GM10266 (cell line): Measurements from ENCODE around the gene RCAN3.
"Not testable (repeated sequence)": the region's sequence is repeated elsewhere in the genome, so short reads cannot be mapped to it uniquely, and the experiment has no call there.

Experiments used
- DNase-seq: peaks from one replicate; pipeline ENCODE4 v3.0.0; 2012; ENCODE audit errors: extremely low spot score
- TF ChIP-seq, protein P1 (sequence below): IDR thresholded peaks from 2 replicates; pipeline ENCODE4 v1.5.1; 2012; ENCODE audit warnings: mild to moderate bottlenecking, low read depth; ENCODE audit not compliant: control insufficient read depth, insufficient read depth; ENCODE audit errors: missing control alignments

The RCAN3 gene

DNA sequence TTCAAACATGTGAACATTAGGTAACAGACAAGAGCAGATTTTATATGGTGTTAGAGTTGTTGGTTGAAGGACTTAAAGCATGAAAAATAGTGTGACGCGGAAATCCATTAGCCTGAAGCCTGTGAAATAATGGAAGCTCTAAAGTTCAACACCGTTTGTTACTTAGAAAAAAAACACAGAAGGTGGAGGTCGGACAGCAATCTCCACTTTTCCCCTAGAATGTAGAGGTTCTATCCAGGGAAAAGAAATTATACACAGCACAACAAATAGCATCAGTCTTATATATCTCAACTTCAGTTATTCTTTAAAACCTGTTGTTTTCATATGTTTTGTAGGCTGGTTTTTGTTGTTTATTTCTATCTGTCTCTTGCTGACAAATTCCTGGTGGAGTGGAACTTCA, 1.9 kb downstream of the RCAN3 start:
- DNase-seq = no peak
- TF ChIP-seq, protein P1, sequence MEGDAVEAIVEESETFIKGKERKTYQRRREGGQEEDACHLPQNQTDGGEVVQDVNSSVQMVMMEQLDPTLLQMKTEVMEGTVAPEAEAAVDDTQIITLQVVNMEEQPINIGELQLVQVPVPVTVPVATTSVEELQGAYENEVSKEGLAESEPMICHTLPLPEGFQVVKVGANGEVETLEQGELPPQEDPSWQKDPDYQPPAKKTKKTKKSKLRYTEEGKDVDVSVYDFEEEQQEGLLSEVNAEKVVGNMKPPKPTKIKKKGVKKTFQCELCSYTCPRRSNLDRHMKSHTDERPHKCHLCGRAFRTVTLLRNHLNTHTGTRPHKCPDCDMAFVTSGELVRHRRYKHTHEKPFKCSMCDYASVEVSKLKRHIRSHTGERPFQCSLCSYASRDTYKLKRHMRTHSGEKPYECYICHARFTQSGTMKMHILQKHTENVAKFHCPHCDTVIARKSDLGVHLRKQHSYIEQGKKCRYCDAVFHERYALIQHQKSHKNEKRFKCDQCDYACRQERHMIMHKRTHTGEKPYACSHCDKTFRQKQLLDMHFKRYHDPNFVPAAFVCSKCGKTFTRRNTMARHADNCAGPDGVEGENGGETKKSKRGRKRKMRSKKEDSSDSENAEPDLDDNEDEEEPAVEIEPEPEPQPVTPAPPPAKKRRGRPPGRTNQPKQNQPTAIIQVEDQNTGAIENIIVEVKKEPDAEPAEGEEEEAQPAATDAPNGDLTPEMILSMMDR = no peak

DNA sequence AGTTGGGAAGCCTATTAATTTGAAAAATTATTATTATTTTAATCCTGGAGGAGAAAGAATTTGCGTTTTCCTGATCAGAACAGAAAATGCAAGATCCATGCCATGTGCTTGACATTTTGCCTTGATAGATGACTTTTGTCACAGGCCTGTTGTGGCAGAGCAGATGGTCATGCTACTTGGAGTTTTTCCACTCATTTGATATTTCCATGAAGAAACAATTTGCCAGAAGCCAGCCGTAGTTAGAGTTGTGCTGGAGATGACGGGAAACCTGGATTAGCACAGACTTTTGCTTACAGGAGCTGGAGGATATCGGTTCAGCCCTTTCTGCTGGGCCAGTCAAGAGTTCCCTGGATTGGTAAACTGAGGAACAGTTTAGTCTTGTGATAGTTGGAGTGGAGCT, 3.2 kb downstream of the RCAN3 start:
- no peak for DNase-seq
- TF ChIP-seq, protein P1 = no peak

DNA sequence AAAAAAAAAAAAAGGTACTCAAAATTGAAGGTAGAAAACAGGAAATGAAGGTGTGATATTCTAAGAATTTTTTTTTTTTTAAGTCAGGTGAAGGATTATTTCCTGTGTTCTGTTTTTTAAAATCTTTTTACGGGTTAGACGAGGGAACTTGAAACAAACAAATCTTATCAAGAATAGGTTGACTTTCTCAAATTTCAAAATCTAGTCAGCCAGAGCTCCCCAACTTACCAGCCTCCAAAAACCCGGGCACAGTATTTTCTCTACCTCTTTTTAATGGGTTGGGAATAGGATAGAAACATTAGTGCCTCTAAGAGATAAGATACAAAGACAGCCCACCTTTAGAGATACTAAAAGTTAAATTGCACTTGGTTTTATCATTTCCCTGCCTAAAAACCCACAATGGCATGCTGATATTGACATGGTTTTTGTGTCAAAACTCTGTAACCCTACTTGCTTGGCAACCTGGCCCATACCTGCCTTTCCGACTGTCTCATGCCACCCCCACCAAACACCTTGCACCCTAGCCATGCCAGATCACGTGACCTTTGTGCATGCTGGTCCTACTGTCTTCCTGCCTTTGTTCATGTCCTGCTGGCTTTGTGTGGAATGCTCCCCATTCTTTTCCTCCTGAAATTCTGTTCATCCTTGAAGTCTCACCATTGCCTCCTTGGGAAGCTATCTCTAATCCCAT, 4.2 kb downstream of the RCAN3 start:
- DNase-seq = no peak
- TF ChIP-seq, protein P1 = no peak

DNA sequence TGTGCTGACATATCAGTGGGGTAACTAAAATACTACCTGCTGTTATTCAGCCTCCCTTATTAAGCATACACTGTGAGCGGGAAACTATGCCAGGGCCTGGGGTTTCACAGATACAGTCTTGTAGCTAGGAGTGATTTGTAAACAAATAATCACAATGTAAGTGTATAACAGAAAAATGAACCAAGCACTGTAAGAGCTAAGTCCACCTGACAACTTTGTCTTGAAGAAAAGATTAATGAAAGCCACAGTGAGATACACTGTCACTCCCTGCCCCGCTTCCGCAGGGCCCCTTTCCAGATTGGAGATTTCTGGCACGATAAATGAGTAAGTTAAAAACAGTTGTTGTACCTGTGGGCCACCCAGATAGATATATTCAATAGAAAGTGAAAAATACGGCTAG, 4.8 kb downstream of the RCAN3 start:
- DNase-seq = no peak
- TF ChIP-seq, protein P1 = no peak

DNA sequence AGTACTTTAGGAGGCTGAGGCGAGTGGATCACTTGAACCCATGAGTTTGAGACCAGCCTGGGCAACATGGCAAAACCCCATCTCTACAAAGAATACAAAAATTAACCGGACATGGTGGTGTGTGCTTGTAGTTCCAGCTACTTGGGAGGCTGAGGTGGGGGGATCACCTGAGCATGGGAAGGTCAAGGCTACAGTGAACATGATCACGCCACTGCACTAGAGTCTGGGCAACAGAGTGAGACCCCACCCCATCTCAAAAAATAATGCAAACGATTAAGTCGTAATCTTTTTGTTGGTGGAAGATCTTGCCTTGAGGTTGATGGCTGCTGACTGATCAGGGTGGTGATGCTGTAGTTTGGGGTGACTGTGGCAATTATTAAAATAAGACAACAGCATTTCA, 6.3 kb downstream of the RCAN3 start:
- TF ChIP-seq, protein P1 = no peak

DNA sequence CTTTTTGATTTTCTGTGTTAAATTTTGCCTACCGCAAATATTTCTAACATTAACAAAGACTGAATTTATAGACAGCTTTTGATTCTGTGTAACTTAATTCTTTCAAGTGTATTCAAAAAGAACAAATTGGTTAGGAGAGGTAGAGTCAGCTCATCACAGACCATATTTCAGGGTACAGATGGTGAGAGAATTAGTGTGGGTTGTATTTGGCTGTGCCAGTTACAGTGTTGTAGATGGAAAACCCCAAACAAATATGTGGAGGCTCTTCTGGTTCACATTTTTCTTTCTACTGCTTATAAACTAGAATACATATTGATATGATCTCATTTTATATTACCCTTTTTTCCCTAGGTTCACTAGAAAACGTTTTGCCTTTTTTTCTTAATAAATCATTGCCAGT, 11.1 kb downstream of the RCAN3 start:
- TF ChIP-seq, protein P1 = no peak

More for the DNA sequence above, 6.3 kb downstream of the RCAN3 start:
- no peak for DNase-seq

DNA sequence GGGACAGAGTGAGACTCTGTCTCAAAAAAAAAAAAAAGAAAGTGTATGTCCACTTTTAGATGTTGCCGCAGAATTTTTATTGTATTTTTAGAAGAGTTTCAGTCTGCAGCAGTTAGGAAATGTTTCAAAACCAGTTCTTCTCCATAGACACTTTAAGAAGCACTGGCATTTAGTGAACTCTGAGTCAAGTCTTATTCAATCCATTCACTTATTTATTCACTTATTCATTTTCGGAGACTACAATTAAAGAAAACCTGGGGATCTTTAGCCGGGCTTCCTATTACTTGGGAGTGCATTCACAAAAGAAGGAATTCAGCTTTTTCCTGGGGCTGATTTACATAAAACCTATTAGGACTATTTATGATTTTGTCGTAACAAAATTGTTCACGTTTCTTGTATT, 12.3 kb downstream of the RCAN3 start:
- no peak for DNase-seq
- TF ChIP-seq, protein P1 = no peak

More for the DNA sequence above, 11.1 kb downstream of the RCAN3 start:
- DNase-seq = no peak

DNA sequence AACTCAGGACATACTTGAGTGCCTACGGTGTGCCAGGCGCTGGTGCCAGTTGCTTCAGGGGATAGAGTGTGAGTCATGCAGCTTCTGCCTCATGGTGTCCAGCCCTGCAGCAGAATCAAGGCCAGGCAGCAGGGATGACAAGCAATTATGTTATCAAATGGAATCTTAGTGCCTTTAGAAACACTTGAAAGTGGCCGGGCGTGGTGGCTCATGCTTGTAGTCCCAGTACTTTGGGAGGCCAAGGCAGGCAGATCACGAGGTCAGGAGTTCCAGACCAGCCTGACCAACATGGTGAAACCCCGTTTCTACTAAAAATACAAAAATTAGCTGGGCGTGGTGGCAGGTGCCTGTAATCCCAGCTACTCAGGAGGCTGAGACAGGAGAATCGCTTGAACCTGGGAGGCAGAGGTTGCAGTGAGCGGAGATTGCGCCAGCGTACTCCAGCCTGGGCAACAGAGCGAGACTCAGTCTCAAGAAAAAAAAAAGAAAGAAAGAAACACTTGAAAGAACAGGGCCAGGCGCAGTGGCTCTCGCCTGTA, 13.1 kb downstream of the RCAN3 start:
- not testable (repeated sequence) for DNase-seq
